IPS DF 19.7 (cell line): ENCODE data around the gene SPPL2A.
A peak's percentile ranks its signal among the peaks of the same experiment; 100 is the strongest.
"Not testable (repeated sequence)": the region's sequence is repeated elsewhere in the genome, so short reads cannot be mapped to it uniquely, and the experiment has no call there.

Experiments used
- DNase-seq: peaks from one replicate; pipeline ENCODE4 v3.0.0-alpha.2; 2013; ENCODE audit warnings: low read depth, low spot score

SPPL2A gene

GRCh38 chr15:50765195-50765967, at the start of gene SPPL2A:
SPPL2A (minus strand) TSS chr15:50765706; CDS start chr15:50765533, 173 bp downstream.
- DNase-seq, result peak; percentile 40

GRCh38 chr15:50814634-50815033, 49.1 kb upstream of the SPPL2A start:
- no peak for DNase-seq

GRCh38 chr15:50813865-50814264, 48.4 kb upstream of the SPPL2A start:
- DNase-seq, result no peak

GRCh38 chr15:50813089-50813488, 47.6 kb upstream of the SPPL2A start:
- no peak for DNase-seq

- DNase-seq, result not testable (repeated sequence)
Observed at GRCh38 chr15:50812181-50812506, 46.6 kb upstream of the SPPL2A start.

- DNase-seq, result not testable (repeated sequence)
Observed at GRCh38 chr15:50811461-50812180, 46.1 kb upstream of the SPPL2A start.

GRCh38 chr15:50810128-50810527, 44.6 kb upstream of the SPPL2A start:
- no peak for DNase-seq

- DNase-seq, result no peak
Observed at GRCh38 chr15:50808728-50809127, 43.2 kb upstream of the SPPL2A start.

- DNase-seq, result no peak
Observed at GRCh38 chr15:50803479-50804180, 38.1 kb upstream of the SPPL2A start.

GRCh38 chr15:50800715-50801114, 35.2 kb upstream of the SPPL2A start:
- no peak for DNase-seq

- no peak for DNase-seq
Observed at GRCh38 chr15:50798684-50799083, 33.2 kb upstream of the SPPL2A start.

- DNase-seq, result no peak
Observed at GRCh38 chr15:50797926-50798325, 32.4 kb upstream of the SPPL2A start.

GRCh38 chr15:50791486-50791885, 26.0 kb upstream of the SPPL2A start:
- DNase-seq, result no peak

- no peak for DNase-seq
Observed at GRCh38 chr15:50790778-50791453, 25.4 kb upstream of the SPPL2A start.

- DNase-seq, result no peak
Observed at GRCh38 chr15:50786871-50787270, 21.4 kb upstream of the SPPL2A start.

GRCh38 chr15:50786438-50786837, 20.9 kb upstream of the SPPL2A start:
- no peak for DNase-seq

GRCh38 chr15:50783895-50784294, 18.4 kb upstream of the SPPL2A start:
- no peak for DNase-seq

GRCh38 chr15:50783411-50783810, 17.9 kb upstream of the SPPL2A start:
- no peak for DNase-seq

GRCh38 chr15:50778086-50778485, 12.6 kb upstream of the SPPL2A start:
- no peak for DNase-seq

- DNase-seq, result no peak
Observed at GRCh38 chr15:50777042-50777441, 11.5 kb upstream of the SPPL2A start.

GRCh38 chr15:50774450-50774849, 8.9 kb upstream of the SPPL2A start:
- DNase-seq, result no peak

- no peak for DNase-seq
Observed at GRCh38 chr15:50773389-50773788, 7.9 kb upstream of the SPPL2A start.
